HG02852 (cell line): ENCODE data around the gene ANO3.

ENCODE experiments used
- ATAC-seq: cut with Tn5 transposase; IDR thresholded peaks from one replicate; pipeline ENCODE4 v1.9.1; 2021; ENCODE audit warnings: mild to moderate bottlenecking, moderate library complexity; ENCODE audit not compliant: unreplicated experiment

Gene ANO3

DNA sequence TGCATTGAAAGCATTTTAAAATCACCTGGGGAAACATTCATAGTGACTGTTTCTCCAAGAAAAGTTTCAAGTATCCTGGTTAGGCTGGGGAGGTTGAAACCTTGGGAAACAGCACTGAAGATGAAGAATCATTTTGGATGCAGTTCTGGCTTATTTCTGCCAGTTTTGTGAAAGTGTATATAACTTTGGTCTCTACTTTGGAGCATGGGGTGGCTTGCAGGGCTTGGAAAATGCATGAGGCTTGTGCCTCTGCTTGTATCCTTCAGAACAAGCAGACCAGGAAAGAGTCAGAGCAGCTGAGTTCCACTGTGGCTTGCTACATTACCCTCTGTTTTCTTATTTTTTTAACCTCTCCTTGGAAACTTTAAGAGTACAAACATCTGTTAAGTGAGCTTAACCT lies 370.5 kb downstream of the ANO3 start:
- ATAC-seq, result no peak

- ATAC-seq, result no peak
Measured at GRCh38 chr11:26703411-26704191, 371.7 kb downstream of the ANO3 start.

DNA sequence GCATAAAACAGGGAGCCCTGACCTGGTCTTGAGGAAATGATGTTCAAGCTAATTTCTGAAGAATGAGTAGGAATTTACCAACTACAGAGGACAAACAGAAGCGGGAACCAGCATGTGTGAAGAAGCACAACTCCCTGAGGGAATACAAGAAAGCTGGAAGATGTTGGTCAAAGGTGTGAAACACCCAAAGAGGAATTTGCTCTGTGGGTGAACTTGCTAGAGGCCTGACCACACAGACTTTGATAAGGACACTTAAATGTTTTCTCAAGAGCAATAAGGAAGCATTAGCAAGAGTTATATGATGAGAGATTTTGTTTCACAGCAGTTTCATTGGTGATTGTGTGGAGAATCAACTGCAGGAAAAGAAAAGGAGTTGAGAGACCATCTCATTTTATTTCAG lies 372.3 kb downstream of the ANO3 start:
- ATAC-seq, result no peak

DNA sequence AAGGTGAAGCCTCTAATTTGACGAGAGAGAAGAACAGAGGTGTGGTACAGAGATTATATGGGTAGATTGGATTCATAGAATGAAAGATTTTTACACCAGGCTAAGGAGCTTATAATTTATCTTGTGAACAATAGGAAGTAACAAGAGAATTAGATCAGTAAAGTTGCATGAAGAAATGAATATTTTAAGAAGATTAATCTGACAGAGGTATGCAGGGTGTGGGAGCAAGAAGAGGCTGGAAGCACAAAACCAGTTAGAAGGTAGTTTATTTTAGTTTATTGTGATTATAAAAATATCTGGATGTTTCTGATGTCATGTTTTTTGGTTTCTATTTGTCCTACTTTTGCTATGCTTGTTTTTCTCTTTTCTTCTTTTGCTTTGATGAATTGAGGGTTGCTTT lies 374.3 kb downstream of the ANO3 start:
- ATAC-seq, result no peak

GRCh38 chr11:26708736-26709456 lies 377.0 kb downstream of the ANO3 start:
- ATAC-seq, result no peak

DNA sequence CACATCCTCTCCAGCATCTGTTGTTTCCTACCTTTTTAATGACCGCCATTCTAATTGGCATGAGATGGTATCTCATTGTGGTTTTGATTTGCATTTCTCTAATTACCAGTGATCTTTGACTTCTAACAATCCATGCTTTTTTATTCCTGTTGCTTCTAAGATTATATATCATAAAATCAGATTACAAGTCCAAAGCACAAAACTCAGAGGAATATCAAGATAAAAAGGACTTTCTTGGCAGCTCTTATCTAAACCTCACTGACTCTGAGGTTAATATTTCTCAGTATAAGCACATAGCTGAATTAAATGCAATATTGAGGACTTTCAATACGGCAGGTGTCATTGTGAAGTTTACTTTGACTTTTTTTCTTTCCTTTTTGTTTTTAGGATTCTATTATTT lies 378.6 kb downstream of the ANO3 start:
- ATAC-seq, result no peak

DNA sequence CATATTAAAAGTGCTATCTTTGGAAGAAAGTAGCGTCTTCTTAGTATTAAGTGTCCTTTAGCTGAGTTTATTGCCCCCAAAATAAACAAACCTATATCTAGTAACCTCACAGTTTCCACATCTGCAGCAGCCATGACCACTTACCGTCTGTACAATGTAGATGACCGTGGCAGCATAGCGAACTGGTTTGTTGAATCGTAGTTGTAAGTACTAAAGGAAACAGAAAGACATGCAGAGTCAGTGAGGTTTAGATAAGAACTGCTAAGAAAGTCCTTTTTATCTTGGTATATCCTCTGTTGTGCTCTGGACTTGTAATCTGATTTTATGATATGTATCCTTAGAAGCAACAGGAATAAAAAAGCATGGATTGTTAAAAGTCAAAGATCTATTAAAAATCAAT lies 380.6 kb downstream of the ANO3 start:
- no peak for ATAC-seq
